GM12878 (cell line): ENCODE data around the gene ROCK1. TPM values are rescaled to one million over a fixed set of nuclear protein-coding genes. Genes with fewer than 3 reads are reported as not detected.

Experiments used
- ATAC-seq: fragments of 200-7000 bp; cut with Tn5 transposase; 3 replicates; pipeline ENCODE4 v1.9.1; 2020; ENCODE audit warnings: mild to moderate bottlenecking, moderate library complexity
- BruUV-seq: library from RNA; stranded (reverse); fragments of 400-500 nt; replicated peaks from 2 replicates; lab custom pipeline; 2021; lab: Mats Ljungman, UMichigan
- CTCF ChIA-PET: fragments of 300-600 bp; sonication (Branson Sonifier 250); formaldehyde crosslinking; extraction: SDS; loops from one replicate; lab custom pipeline; 2021; ENCODE audit warnings: inconsistent platforms; lab: Yijun Ruan, JAX
- POLR2A ChIA-PET: fragments of 350-600 bp; formaldehyde crosslinking; extraction: SDS; loops from one replicate; lab custom pipeline; 2021; ENCODE audit warnings: inconsistent platforms; lab: Charles Lee
- RAD21 ChIA-PET: fragments of 300-600 bp; sonication (Branson Sonifier 250); formaldehyde crosslinking; loops from one replicate; lab custom pipeline; 2023; ENCODE audit warnings: antibody characterized with exemption; ENCODE audit not compliant: unreplicated experiment; lab: Charles Lee
- SMC1A ChIA-PET: fragments of 300-600 bp; sonication (Branson Sonifier 250); formaldehyde crosslinking; loops from one replicate; lab custom pipeline; 2023; ENCODE audit not compliant: unreplicated experiment, uncharacterized antibody; lab: Charles Lee
- DNase-seq: peaks from one replicate; pipeline ENCODE4 v3.0.0-alpha.2; 2011; ENCODE audit warnings: low read depth, low spot score
- FAIRE-seq: peaks from 3 replicates; lab custom pipeline; 2011; peaks lifted over from hg19 to GRCh38; lab: Jason Lieb, UNC
- H2AFZ ChIP-seq: 2 replicates; pipeline ENCODE4 v1.6.0; 2011; ENCODE audit warnings: low read depth, low read length, control low read depth; ENCODE audit not compliant: control insufficient read depth
- H3K27ac ChIP-seq: 2 replicates; pipeline ENCODE4 v1.5.1; 2011; ENCODE audit warnings: control low read depth; ENCODE audit not compliant: control insufficient read depth, insufficient read depth
- H3K27me3 ChIP-seq, 2 experiments: replicated peaks in 1 of 2; 2 replicates each; pipeline versions ENCODE4 v1.6.0 to v1.6.1; 2011; ENCODE audit warnings: low read length in 1 of 2; ENCODE audit not compliant: control insufficient read depth in 2 of 2, insufficient read depth in 2 of 2
- H3K36me3 ChIP-seq, 2 experiments: 2 replicates each; pipeline ENCODE4 v1.5.1; 2011; ENCODE audit warnings: low read length in 1 of 2; ENCODE audit not compliant: control insufficient read depth in 2 of 2, insufficient read depth in 2 of 2
- H3K4me1 ChIP-seq: 2 replicates; pipeline ENCODE4 v1.6.1; 2011; ENCODE audit warnings: mild to moderate bottlenecking, low read length, moderate library complexity, mixed read lengths; ENCODE audit not compliant: control insufficient read depth, insufficient read depth
- H3K4me2 ChIP-seq: 2 replicates; pipeline ENCODE4 v1.6.0; 2011; ENCODE audit warnings: control low read depth; ENCODE audit not compliant: control insufficient read depth, insufficient read depth
- H3K4me3 ChIP-seq: fragments of 200-600 bp; sonication (generic); 2 replicates; pipeline ENCODE4 v1.5.1; 2016
- H3K79me2 ChIP-seq: 2 replicates; pipeline ENCODE4 v1.6.0; 2011; ENCODE audit warnings: low read length; ENCODE audit not compliant: control insufficient read depth, insufficient read depth
- H3K9ac ChIP-seq: 2 replicates; pipeline ENCODE4 v1.8.0; 2011; ENCODE audit warnings: low read length, control low read depth, mixed read lengths; ENCODE audit not compliant: control insufficient read depth, insufficient read depth
- H3K9me3 ChIP-seq: replicated peaks from 3 replicates; pipeline ENCODE4 v1.5.1; 2011; ENCODE audit warnings: mild to moderate bottlenecking, low read length; ENCODE audit not compliant: control insufficient read depth, insufficient read depth
- H4K20me1 ChIP-seq: 2 replicates; pipeline ENCODE4 v1.6.0; 2011; ENCODE audit not compliant: control insufficient read depth, insufficient read depth
- HDGF ChIP-seq: fragments of 450-650 bp; IDR thresholded peaks from 2 replicates; pipeline ENCODE4 v1.6.1; 2016; ENCODE audit warnings: antibody characterized with exemption
- KDM1A ChIP-seq: fragments of 200-600 bp; sonication (generic); IDR thresholded peaks from 2 replicates; pipeline ENCODE4 v1.6.1; 2016; ENCODE audit warnings: borderline replicate concordance
- MEF2A ChIP-seq: IDR thresholded peaks from 2 replicates; pipeline ENCODE4 v1.6.1; 2011; ENCODE audit warnings: low read depth, mild to moderate bottlenecking, low read length, moderate library complexity; ENCODE audit not compliant: insufficient read depth
- NFXL1 ChIP-seq: fragments of 450-650 bp; IDR thresholded peaks from 2 replicates; pipeline ENCODE4 v1.6.1; 2017; ENCODE audit warnings: antibody characterized with exemption, mild to moderate bottlenecking, borderline replicate concordance
- NRF1 ChIP-seq: conservative IDR thresholded peaks from 2 replicates; pipeline ENCODE4 v1.6.1; 2011; ENCODE audit warnings: mild to moderate bottlenecking, low read depth, low read length, improper control_type of control experiment
- PAX8 ChIP-seq: fragments of 450-650 bp; IDR thresholded peaks from 2 replicates; pipeline ENCODE4 v1.6.1; 2017; ENCODE audit warnings: mild to moderate bottlenecking, moderate library complexity
- RAD51 ChIP-seq: fragments of 450-650 bp; IDR thresholded peaks from 2 replicates; pipeline ENCODE4 v1.6.1; 2016; ENCODE audit warnings: moderate library complexity, mild to moderate bottlenecking, inconsistent platforms
- RUNX3 ChIP-seq: IDR thresholded peaks from 2 replicates; pipeline ENCODE4 v1.6.1; 2012; ENCODE audit warnings: low read length, inconsistent platforms
- SP1 ChIP-seq: IDR thresholded peaks from one replicate; pipeline ENCODE4 v1.6.1; 2011; ENCODE audit warnings: low read depth, low read length
- SREBF2 ChIP-seq: IDR thresholded peaks from 2 replicates; pipeline ENCODE4 v1.6.1; 2012; ENCODE audit warnings: mild to moderate bottlenecking, low read length
- STAT3 ChIP-seq: IDR thresholded peaks from 2 replicates; pipeline ENCODE4 v1.6.1; 2011; ENCODE audit warnings: low read depth, low read length, improper control_type of control experiment
- TCF3 ChIP-seq: IDR thresholded peaks from 2 replicates; pipeline ENCODE4 v1.6.1; 2012; ENCODE audit warnings: low read depth, mild to moderate bottlenecking, low read length, borderline replicate concordance; ENCODE audit not compliant: insufficient read depth
- WRNIP1 ChIP-seq: IDR thresholded peaks from 2 replicates; pipeline ENCODE4 v1.6.1; 2011; ENCODE audit warnings: low read depth, low read length, improper control_type of control experiment, borderline replicate concordance
- ZBED1 ChIP-seq: IDR thresholded peaks from 2 replicates; pipeline ENCODE4 v1.6.1; 2016; ENCODE audit warnings: borderline replicate concordance
- ZNF207 ChIP-seq: fragments of 450-650 bp; IDR thresholded peaks from 2 replicates; pipeline ENCODE4 v1.6.1; 2014; ENCODE audit warnings: antibody characterized with exemption, mild to moderate bottlenecking, borderline replicate concordance
- ZZZ3 ChIP-seq: IDR thresholded peaks from 2 replicates; pipeline ENCODE4 v1.6.1; 2011; ENCODE audit warnings: low read depth; ENCODE audit not compliant: control insufficient read depth, insufficient read length
- WGBS: methylation state at CpG from one replicate; pipeline ENCODE4 v1.1.6; 2016; ENCODE audit warnings: low lambda C conversion rate; ENCODE audit not compliant: insufficient replicate concordance, insufficient coverage; ENCODE audit errors: missing lambda C conversion rate; 5-methylcytosine and 5-hydroxymethylcytosine counted together
- in situ Hi-C: fragments of 300-500 bp; cut with MboI; formaldehyde crosslinking; loops from 9 replicates; pipeline ENCODE4 v1.14.3; 2018; ENCODE audit warnings: mixed read lengths
- intact Hi-C: fragments of 100-400 bp; cut with micrococcal nuclease; formaldehyde crosslinking; loops from one replicate; pipeline ENCODE4 v1.14.2; 2022; ENCODE audit not compliant: unreplicated experiment
- polyA plus RNA-seq, 11 experiments: library from polyadenylated mRNA; depleted of rRNA in 4 of 11; unstranded in 6 of 11; stranded (reverse) in 5 of 11; fragments of >200 nt; fragmentation: Nextera tagmentation in 4 of 11; fragmentation: Illumina TruSeq in 1 of 11; extraction: Ambion mirVana in 4 of 11; extraction: Trizol in 1 of 11; gene quantifications; 1 replicate in 1 of 11; 2 replicates in 10 of 11; pipeline versions ENCODE4 v1.2.1 to v1.2.3, GENCODE V29; 2011 to 2016; ENCODE audit warnings: inconsistent platforms in 2 of 11, missing spikeins in 2 of 11, low read depth in 1 of 11
- total RNA-seq, 4 experiments: library from RNA; depleted of rRNA in 3 of 4; stranded (reverse); fragments of >200 nt in 3 of 4; fragmentation: Illumina TruSeq in 1 of 4; extraction: Trizol in 1 of 4; gene quantifications; 2 replicates each; pipeline versions ENCODE4 v1.2.1 to v1.2.3, GENCODE V29; 2013 to 2021

ROCK1 gene
- total and polyA plus RNA-seq, 10 of the 15 experiments (the other 5 are each of a cell fraction or from before 2014, with no cell fraction given) = 14.8 to 46.6 (median 29.5) TPM

- Histone ChIP-seq H3K4me2 (no peak overlapping the region), H3K36me3 (peaks cover 3 to 7% of the 10 kb centered on the region in 2 experiments; a peak in 3 of 4 replicates), H3K4me1 (no peaks in the 10 kb centered on the region), H2AFZ (no peak overlapping the region), H3K4me3 (no peak overlapping the region), H3K27me3 (no peaks in the 10 kb centered on the region), H3K9ac (no peak overlapping the region), H3K9me3 (no peaks in the 10 kb centered on the region), H4K20me1 (no peaks in the 10 kb centered on the region), H3K79me2 (no peaks in the 10 kb centered on the region), H3K27ac (no peak overlapping the region)
- CTCF ChIA-PET = no interaction called here
- intact Hi-C loops (no loop called here), in situ Hi-C loops (loop anchor here (10.0 kb wide), 1 partner anchor 98 kb away; no protein-coding TSS in a partner anchor)
- SMC1A ChIA-PET = interaction anchor here (0.9 kb wide), 1 partner anchor 9 kb away, joined by 3 read pairs; no protein-coding TSS in a partner anchor
- TF ChIP-seq SP1 (no peak), RAD51 (no peak), ZZZ3 (no peak), NRF1 (no peak), ZBED1 (no peak), STAT3 (no peak), SREBF2 (no peak), RUNX3 (no peak), NFXL1 (no peak), TCF3 (no peak), HDGF (no peak), PAX8 (no peak), KDM1A (no peak), WRNIP1 (no peak), MEF2A (no peak), ZNF207 (no peak)
- no peak for ATAC-seq
- no peak for FAIRE-seq
- BruUV-seq = no TSS peak
- DNase-seq = no peak
- POLR2A ChIA-PET = no interaction called here
- 95% methylated on average over 1 of the region's 1 CpG for WGBS
- RAD21 ChIA-PET = no interaction called here
Observed at GRCh38 chr18:20996418-20996817, 115.2 kb downstream of the ROCK1 start.
